ENCODE measurements around the gene SDCCAG8.

DNA sequence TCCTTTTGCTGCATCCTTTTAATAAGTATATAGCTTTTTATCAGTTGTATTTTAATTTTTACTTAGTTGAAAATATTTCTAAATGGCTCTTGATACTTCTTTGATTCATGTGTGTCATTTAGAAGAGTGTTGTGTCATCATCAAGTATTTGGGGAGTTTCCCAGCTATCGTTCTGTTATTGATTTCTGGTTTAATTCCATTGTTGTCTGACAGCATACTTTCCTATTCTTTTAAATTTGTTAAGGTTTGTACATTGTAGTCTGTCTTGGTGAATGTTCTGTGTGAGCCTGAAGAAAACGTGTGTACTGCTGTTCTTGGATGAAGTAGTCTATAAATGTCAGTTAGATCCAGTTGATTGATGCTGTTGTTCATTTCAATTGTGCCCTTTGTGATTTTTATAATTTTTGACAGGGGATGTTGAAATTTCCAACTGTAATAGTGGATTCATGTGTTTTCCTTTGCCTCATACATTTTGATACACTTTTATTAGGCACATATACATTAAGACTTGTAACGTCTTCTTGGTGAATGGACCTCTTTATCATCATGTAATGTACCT is 24.8 kb downstream of the SDCCAG8 start:
- TF ChIP-seq, protein P1, sequence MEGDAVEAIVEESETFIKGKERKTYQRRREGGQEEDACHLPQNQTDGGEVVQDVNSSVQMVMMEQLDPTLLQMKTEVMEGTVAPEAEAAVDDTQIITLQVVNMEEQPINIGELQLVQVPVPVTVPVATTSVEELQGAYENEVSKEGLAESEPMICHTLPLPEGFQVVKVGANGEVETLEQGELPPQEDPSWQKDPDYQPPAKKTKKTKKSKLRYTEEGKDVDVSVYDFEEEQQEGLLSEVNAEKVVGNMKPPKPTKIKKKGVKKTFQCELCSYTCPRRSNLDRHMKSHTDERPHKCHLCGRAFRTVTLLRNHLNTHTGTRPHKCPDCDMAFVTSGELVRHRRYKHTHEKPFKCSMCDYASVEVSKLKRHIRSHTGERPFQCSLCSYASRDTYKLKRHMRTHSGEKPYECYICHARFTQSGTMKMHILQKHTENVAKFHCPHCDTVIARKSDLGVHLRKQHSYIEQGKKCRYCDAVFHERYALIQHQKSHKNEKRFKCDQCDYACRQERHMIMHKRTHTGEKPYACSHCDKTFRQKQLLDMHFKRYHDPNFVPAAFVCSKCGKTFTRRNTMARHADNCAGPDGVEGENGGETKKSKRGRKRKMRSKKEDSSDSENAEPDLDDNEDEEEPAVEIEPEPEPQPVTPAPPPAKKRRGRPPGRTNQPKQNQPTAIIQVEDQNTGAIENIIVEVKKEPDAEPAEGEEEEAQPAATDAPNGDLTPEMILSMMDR (IDR thresholded peaks at IDR 0.05), result no peak
- TF ChIP-seq POLR2A (IDR thresholded peaks at IDR 0.05; ENCODE audit: low read depth) (no peak), POLR2AphosphoS5 (IDR thresholded peaks at IDR 0.05) (no peak), EP300 (IDR thresholded peaks at IDR 0.05) (no peak)

Measured in esophagus muscularis mucosa (tissue), 4 donors.